H1 (cell line): ENCODE data around the gene TBC1D22B.
"Not testable (repeated sequence)": the region's sequence is repeated elsewhere in the genome, so short reads cannot be mapped to it uniquely, and the experiment has no call there.

Source experiments
- BRCA1 ChIP-seq: IDR thresholded peaks from 2 replicates; pipeline ENCODE4 v1.6.1; 2012; ENCODE audit warnings: low read depth, low read length, improper control_type of control experiment
- CEBPB ChIP-seq: IDR thresholded peaks from 2 replicates; pipeline ENCODE4 v1.6.1; 2012; ENCODE audit warnings: low read depth, low read length
- CHD2 ChIP-seq: IDR thresholded peaks from 2 replicates; pipeline ENCODE4 v1.6.1; 2012; ENCODE audit warnings: low read length, improper control_type of control experiment
- CREB1 ChIP-seq: IDR thresholded peaks from 2 replicates; pipeline ENCODE4 v1.6.1; 2012; ENCODE audit warnings: inconsistent platforms
- CTCF ChIP-seq, 3 experiments: IDR thresholded peaks; 1 replicate in 2 of 3; 2 replicates in 1 of 3; pipeline versions ENCODE4 v1.5.1 to v1.6.1; 2011; ENCODE audit warnings: low read length in 3 of 3, mild to moderate bottlenecking in 3 of 3, inconsistent platforms in 2 of 3, low read depth in 1 of 3, moderate library complexity in 1 of 3; ENCODE audit not compliant: insufficient read depth in 1 of 3; ENCODE audit errors: control extremely low read depth in 1 of 3
- FOSL1 ChIP-seq: IDR thresholded peaks from 2 replicates; pipeline ENCODE4 v1.6.1; 2011; ENCODE audit warnings: mild to moderate bottlenecking, low read depth, low read length, moderate library complexity; ENCODE audit not compliant: insufficient read depth
- JUN ChIP-seq: IDR thresholded peaks from 2 replicates; pipeline ENCODE4 v1.6.1; 2011; ENCODE audit warnings: low read depth, mild to moderate bottlenecking, improper control_type of control experiment, low read length
- NRF1 ChIP-seq: IDR thresholded peaks from 2 replicates; pipeline ENCODE4 v1.6.1; 2011; ENCODE audit warnings: mild to moderate bottlenecking, low read depth, low read length, improper control_type of control experiment
- POLR2A ChIP-seq, 2 experiments: IDR thresholded peaks; 1 replicate in 1 of 2; 2 replicates in 1 of 2; pipeline ENCODE4 v1.6.1; 2011; ENCODE audit warnings: low read depth in 2 of 2, low read length in 2 of 2, mild to moderate bottlenecking in 2 of 2; ENCODE audit errors: control extremely low read depth in 1 of 2
- POLR2AphosphoS5 ChIP-seq: IDR thresholded peaks from 2 replicates; pipeline ENCODE4 v1.6.1; 2011; ENCODE audit warnings: low read depth, low read length
- SIN3A ChIP-seq, 2 experiments: IDR thresholded peaks in 1 of 2; conservative IDR thresholded peaks in 1 of 2; 2 replicates each; pipeline ENCODE4 v1.6.1; 2011 to 2012; ENCODE audit warnings: low read length in 2 of 2, improper control_type of control experiment in 1 of 2, low read depth in 1 of 2, mild to moderate bottlenecking in 1 of 2
- SIX5 ChIP-seq: IDR thresholded peaks from 2 replicates; pipeline ENCODE4 v1.6.1; 2011; ENCODE audit warnings: mild to moderate bottlenecking, low read depth, low read length

GRCh38 chr6:37297637-37298036 lies 40.1 kb downstream of the TBC1D22B start:
- not testable (repeated sequence) for TF ChIP-seq CREB1; CHD2; JUN; CTCF (IDR thresholded peaks at IDR 0.05; ENCODE audit: control extremely low read depth in 1 of 3, insufficient read depth in 1 of 3, low read depth in 1 of 3, low read length in 3 of 3); BRCA1; FOSL1; POLR2A (IDR thresholded peaks at IDR 0.05; ENCODE audit: control extremely low read depth in 1 of 2, low read depth in 2 of 2, low read length in 2 of 2); NRF1; POLR2AphosphoS5; SIX5; CEBPB; SIN3A (conservative IDR thresholded peaks at IDR 0.05 in 1 of 2, IDR thresholded peaks at IDR 0.05 in 1 of 2; ENCODE audit: low read depth in 1 of 2, low read length in 2 of 2)
